Measurements from ENCODE around the gene ZNF189. TPM values are rescaled to one million over a fixed set of nuclear protein-coding genes. Genes with fewer than 3 reads are reported as not detected.

ZNF189 gene
- 10 to 100 TPM in 3 of 4 donors, 1 to 10 TPM in 1; 7.8 to 31.3 (median 12.2) TPM for total RNA-seq
- 10 to 100 TPM in 1 of 3 donors, 1 to 10 TPM in 2; 6.1 to 13.2 (median 7.4) TPM for polyA plus RNA-seq
- long read RNA-seq, donor 1, partial matches to known transcripts = 0 of 1 reads
- long read RNA-seq, donor 1, other reads (novel, unspliced or antisense) = 0 of 1 reads
- long read RNA-seq, donor 2, partial matches to known transcripts = 2 of 7 reads
- long read RNA-seq, donor 2, other reads (novel, unspliced or antisense) = 2 of 7 reads

- peak within 1 kb of the TSS; percentile 81 for H3K4me3 ChIP-seq
- intact Hi-C loops (cut with DNase I) = loop anchor here in 1 of 2 donors (2.0 to 10.0 kb wide), 3 partner anchors 135 to 1293 kb away; partner anchors contain the start of genes RNF20 and TEX10
- ATAC-seq (peak; percentile 96 to 99 (median 98)), DNase-seq (peak; percentile 97 to 98)
- no peaks in the 10 kb centered on the region for H3K27me3 ChIP-seq (ENCODE audit: insufficient read depth in 3 of 3, low read length in 2 of 3)
- WGBS, 3 donors = 0 to 1% (median 0%) methylated on average over 44 of the region's 44 CpGs
- TF ChIP-seq, protein P1, sequence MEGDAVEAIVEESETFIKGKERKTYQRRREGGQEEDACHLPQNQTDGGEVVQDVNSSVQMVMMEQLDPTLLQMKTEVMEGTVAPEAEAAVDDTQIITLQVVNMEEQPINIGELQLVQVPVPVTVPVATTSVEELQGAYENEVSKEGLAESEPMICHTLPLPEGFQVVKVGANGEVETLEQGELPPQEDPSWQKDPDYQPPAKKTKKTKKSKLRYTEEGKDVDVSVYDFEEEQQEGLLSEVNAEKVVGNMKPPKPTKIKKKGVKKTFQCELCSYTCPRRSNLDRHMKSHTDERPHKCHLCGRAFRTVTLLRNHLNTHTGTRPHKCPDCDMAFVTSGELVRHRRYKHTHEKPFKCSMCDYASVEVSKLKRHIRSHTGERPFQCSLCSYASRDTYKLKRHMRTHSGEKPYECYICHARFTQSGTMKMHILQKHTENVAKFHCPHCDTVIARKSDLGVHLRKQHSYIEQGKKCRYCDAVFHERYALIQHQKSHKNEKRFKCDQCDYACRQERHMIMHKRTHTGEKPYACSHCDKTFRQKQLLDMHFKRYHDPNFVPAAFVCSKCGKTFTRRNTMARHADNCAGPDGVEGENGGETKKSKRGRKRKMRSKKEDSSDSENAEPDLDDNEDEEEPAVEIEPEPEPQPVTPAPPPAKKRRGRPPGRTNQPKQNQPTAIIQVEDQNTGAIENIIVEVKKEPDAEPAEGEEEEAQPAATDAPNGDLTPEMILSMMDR (IDR thresholded peaks at IDR 0.05) = no peak
- H3K27ac ChIP-seq = peak within 1 kb of the TSS; percentile 88
- H3K4me1 ChIP-seq = peaks cover 39% of the 10 kb centered on the region
- H3K36me3 ChIP-seq (ENCODE audit: insufficient read depth in 1 of 2, low read depth in 1 of 2) = peaks cover 19 to 35% of the 10 kb centered on the region in 2 donors
- H3K9me3 ChIP-seq = peaks cover 6% of the 10 kb centered on the region
These were observed at the start of gene ZNF189, which contains the start of gene MRPL50 for GRCh38 chr9:101398068-101398929. TSS of gene ZNF189 (plus strand) at chr9:101398851. CDS start at chr9:101399157, 306 bp downstream. TSS of gene MRPL50 (minus strand) at chr9:101398618. CDS start at chr9:101398592, 26 bp downstream.

GRCh38 chr9:101350285-101350684 lies 48.4 kb upstream of the ZNF189 start:
- no peaks in the 10 kb centered on the region for H3K36me3 ChIP-seq (ENCODE audit: insufficient read depth in 1 of 2, low read depth in 1 of 2)
- no peak overlapping the region for H3K27ac ChIP-seq
- H3K27me3 ChIP-seq (ENCODE audit: insufficient read depth in 3 of 3, low read length in 2 of 3) = peaks cover 0 to 2% (median 0%) of the 10 kb centered on the region in 3 donors
- no peaks in the 10 kb centered on the region for H3K9me3 ChIP-seq
- DNase-seq (no peak), ATAC-seq (no peak)
- no peak overlapping the region for H3K4me3 ChIP-seq
- 89 to 93% (median 93%) methylated on average over 1 of the region's 1 CpG for WGBS, 3 donors
- no peaks in the 10 kb centered on the region for H3K4me1 ChIP-seq
- TF ChIP-seq, protein P1 (IDR thresholded peaks at IDR 0.05) = no peak
- intact Hi-C loops (cut with DNase I) = no loop called here

GRCh38 chr9:101352892-101353463 lies 45.7 kb upstream of the ZNF189 start:
- no peaks in the 10 kb centered on the region for H3K36me3 ChIP-seq (ENCODE audit: insufficient read depth in 1 of 2, low read depth in 1 of 2)
- WGBS, 3 donors = 75 to 83% (median 80%) methylated on average over 6 of the region's 6 CpGs
- H3K27ac ChIP-seq = no peak overlapping the region
- H3K27me3 ChIP-seq (ENCODE audit: insufficient read depth in 3 of 3, low read length in 2 of 3) = peaks cover 0 to 2% (median 0%) of the 10 kb centered on the region in 3 donors
- TF ChIP-seq, protein P1 (IDR thresholded peaks at IDR 0.05) = no peak
- intact Hi-C loops (cut with DNase I) = no loop called here
- no peak overlapping the region for H3K4me3 ChIP-seq
- H3K9me3 ChIP-seq = no peaks in the 10 kb centered on the region
- no peaks in the 10 kb centered on the region for H3K4me1 ChIP-seq
- no peak for DNase-seq
- no peak for ATAC-seq

DNA sequence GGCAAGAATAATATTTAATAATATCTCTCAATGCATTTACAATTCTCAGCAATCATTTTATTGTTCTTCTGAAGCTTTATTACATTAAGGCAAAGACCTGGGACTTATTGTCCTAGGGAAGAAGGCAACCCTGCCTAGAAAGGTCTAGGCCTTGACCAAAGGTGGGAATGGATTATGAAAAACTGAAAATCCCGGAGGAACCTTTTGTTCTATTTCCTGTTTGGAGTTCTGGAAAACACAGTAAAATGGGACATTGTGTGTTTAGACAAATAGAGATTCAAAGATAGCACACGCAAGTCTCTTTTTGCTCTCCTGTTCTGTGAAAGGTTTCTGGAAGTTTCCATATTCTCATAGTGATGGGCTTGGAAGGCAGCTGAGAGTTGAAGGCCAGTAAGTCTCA lies 45.0 kb upstream of the ZNF189 start:
- Histone ChIP-seq H3K27ac (no peak overlapping the region), H3K4me1 (no peaks in the 10 kb centered on the region), H3K4me3 (no peak overlapping the region), H3K9me3 (no peaks in the 10 kb centered on the region), H3K27me3 (ENCODE audit: insufficient read depth in 3 of 3, low read length in 2 of 3) (no peaks in the 10 kb centered on the region), H3K36me3 (ENCODE audit: insufficient read depth in 1 of 2, low read depth in 1 of 2) (no peaks in the 10 kb centered on the region)
- intact Hi-C loops (cut with DNase I) = no loop called here
- DNase-seq = no peak
- WGBS, 3 donors = 82 to 88% (median 87%) methylated on average over 2 of the region's 2 CpGs
- TF ChIP-seq, protein P1 (IDR thresholded peaks at IDR 0.05) = no peak
- no peak for ATAC-seq
